Gastroesophageal sphincter (tissue), 3 donors: ENCODE data around the gene SENP8.

Source experiments
- POLR2A ChIP-seq, 2 donors: fragments of 450-650 bp; IDR thresholded peaks; one replicate each; pipeline ENCODE4 v1.6.1; 2017; ENCODE audit warnings: antibody characterized with exemption in 2 of 2, mild to moderate bottlenecking in 2 of 2, moderate library complexity in 1 of 2
- POLR2AphosphoS5 ChIP-seq: sonication (generic); formaldehyde crosslinking; IDR thresholded peaks from one replicate; pipeline ENCODE4 v1.6.1; 2017; ENCODE audit warnings: antibody characterized with exemption
- TF ChIP-seq, protein P1 (sequence below), 4 experiments: fragments of 200-600 bp in 2 of 4; fragments of 450-650 bp in 2 of 4; sonication (generic) in 1 of 4; IDR thresholded peaks; one replicate each; pipeline ENCODE4 v1.5.1; 2017 to 2019; ENCODE audit warnings: antibody characterized with exemption in 4 of 4, mild to moderate bottlenecking in 2 of 4, moderate library complexity in 2 of 4

- TF ChIP-seq, protein P1, sequence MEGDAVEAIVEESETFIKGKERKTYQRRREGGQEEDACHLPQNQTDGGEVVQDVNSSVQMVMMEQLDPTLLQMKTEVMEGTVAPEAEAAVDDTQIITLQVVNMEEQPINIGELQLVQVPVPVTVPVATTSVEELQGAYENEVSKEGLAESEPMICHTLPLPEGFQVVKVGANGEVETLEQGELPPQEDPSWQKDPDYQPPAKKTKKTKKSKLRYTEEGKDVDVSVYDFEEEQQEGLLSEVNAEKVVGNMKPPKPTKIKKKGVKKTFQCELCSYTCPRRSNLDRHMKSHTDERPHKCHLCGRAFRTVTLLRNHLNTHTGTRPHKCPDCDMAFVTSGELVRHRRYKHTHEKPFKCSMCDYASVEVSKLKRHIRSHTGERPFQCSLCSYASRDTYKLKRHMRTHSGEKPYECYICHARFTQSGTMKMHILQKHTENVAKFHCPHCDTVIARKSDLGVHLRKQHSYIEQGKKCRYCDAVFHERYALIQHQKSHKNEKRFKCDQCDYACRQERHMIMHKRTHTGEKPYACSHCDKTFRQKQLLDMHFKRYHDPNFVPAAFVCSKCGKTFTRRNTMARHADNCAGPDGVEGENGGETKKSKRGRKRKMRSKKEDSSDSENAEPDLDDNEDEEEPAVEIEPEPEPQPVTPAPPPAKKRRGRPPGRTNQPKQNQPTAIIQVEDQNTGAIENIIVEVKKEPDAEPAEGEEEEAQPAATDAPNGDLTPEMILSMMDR (IDR thresholded peaks at IDR 0.05), result no peak
- TF ChIP-seq POLR2AphosphoS5, result no peak
- TF ChIP-seq POLR2A (IDR thresholded peaks at IDR 0.05), result no peak
Observed at GRCh38 chr15:72112805-72113204, 5.4 kb upstream of the SENP8 start.
